Measurements from ENCODE around the gene C6orf132. TPM values are rescaled to one million over a fixed set of nuclear protein-coding genes. Genes with fewer than 3 reads are reported as not detected.

Gene C6orf132
- total and polyA plus RNA-seq, 2 experiments from 2014 or later: 3.2 to 5.2 TPM

- Histone ChIP-seq H3K4me1 (ENCODE audit: insufficient read depth) (peaks cover 35% of the 10 kb centered on the region), H3K9ac (peak overlapping the region; percentile 49), H3K9me2 (ENCODE audit: insufficient read depth) (no peaks in the 10 kb centered on the region), H2AFZ (no peak overlapping the region), H3F3A (ENCODE audit: insufficient read depth) (peaks cover 22% of the 10 kb centered on the region), H3K4me3 (peak overlapping the region; percentile 35), H3K9me3 (ENCODE audit: low read depth) (no peaks in the 10 kb centered on the region), H3K27me3 (replicated peaks; ENCODE audit: insufficient read depth) (no peaks in the 10 kb centered on the region), H3K36me3 (ENCODE audit: low read depth) (no peaks in the 10 kb centered on the region), H4K20me1 (ENCODE audit: insufficient read depth) (no peaks in the 10 kb centered on the region), H3K27ac (peak overlapping the region; percentile 54), H3K79me2 (ENCODE audit: insufficient read depth) (peaks cover 15% of the 10 kb centered on the region; the same call in 1 of the 2 replicates), H3K4me2 (ENCODE audit: unreplicated experiment) (peak overlapping the region; percentile 58)
- WGBS, 2 experiments (ENCODE audit: low coverage in 1 of 2, low lambda C conversion rate in 2 of 2, missing lambda C conversion rate in 2 of 2): 80 to 88% methylated on average over 7 of the region's 7 CpGs
- DNase-seq: no peak
- in situ Hi-C loops (cut with MboI): no loop called here
- TF ChIP-seq EZH2 (IDR thresholded peaks at IDR 0.05; ENCODE audit: insufficient read depth, poor library complexity, severe bottlenecking) (no peak), EZH2phosphoT487 (IDR thresholded peaks at IDR 0.05; ENCODE audit: insufficient read depth, low read depth) (no peak)
These were observed 5.1 kb downstream of the C6orf132 start for GRCh38 chr6:42137194-42137753.

GRCh38 chr6:42136508-42137193 is 5.8 kb downstream of the C6orf132 start:
- TF ChIP-seq EZH2 (IDR thresholded peaks at IDR 0.05; ENCODE audit: insufficient read depth, poor library complexity, severe bottlenecking) (no peak), EZH2phosphoT487 (IDR thresholded peaks at IDR 0.05; ENCODE audit: insufficient read depth, low read depth) (no peak)
- no peaks in the 10 kb centered on the region for H4K20me1 ChIP-seq (ENCODE audit: insufficient read depth)
- no peaks in the 10 kb centered on the region for H3K9me3 ChIP-seq (ENCODE audit: low read depth)
- H3K27me3 ChIP-seq (replicated peaks; ENCODE audit: insufficient read depth): no peaks in the 10 kb centered on the region
- peak overlapping the region; percentile 58 for H3K4me2 ChIP-seq (ENCODE audit: unreplicated experiment)
- peak; percentile 82 for DNase-seq
- H3K9ac ChIP-seq: peak overlapping the region; percentile 49
- peak overlapping the region; percentile 54 for H3K27ac ChIP-seq
- peaks cover 39% of the 10 kb centered on the region for H3K4me1 ChIP-seq (ENCODE audit: insufficient read depth)
- H2AFZ ChIP-seq: peak overlapping the region; percentile 40; the same call in 1 of the 2 replicates
- no peaks in the 10 kb centered on the region for H3K9me2 ChIP-seq (ENCODE audit: insufficient read depth)
- 28 to 35% methylated on average over 12 to 14 of the region's 14 CpGs for WGBS, 2 experiments (ENCODE audit: low coverage in 1 of 2, low lambda C conversion rate in 2 of 2, missing lambda C conversion rate in 2 of 2)
- peaks cover 15% of the 10 kb centered on the region; the same call in 1 of the 2 replicates for H3K79me2 ChIP-seq (ENCODE audit: insufficient read depth)
- peak overlapping the region; percentile 35 for H3K4me3 ChIP-seq
- H3F3A ChIP-seq (ENCODE audit: insufficient read depth): peaks cover 22% of the 10 kb centered on the region
- no peaks in the 10 kb centered on the region for H3K36me3 ChIP-seq (ENCODE audit: low read depth)
- in situ Hi-C loops (cut with MboI): no loop called here

- Histone ChIP-seq H2AFZ (no peak overlapping the region), H3K27me3 (replicated peaks; ENCODE audit: insufficient read depth) (no peaks in the 10 kb centered on the region), H3K4me3 (no peak overlapping the region), H4K20me1 (ENCODE audit: insufficient read depth) (no peaks in the 10 kb centered on the region), H3K9me3 (ENCODE audit: low read depth) (no peaks in the 10 kb centered on the region), H3K27ac (no peak overlapping the region), H3K4me1 (ENCODE audit: insufficient read depth) (peaks cover 37% of the 10 kb centered on the region), H3K79me2 (ENCODE audit: insufficient read depth) (peaks cover 19% of the 10 kb centered on the region; the same call in 1 of the 2 replicates), H3K36me3 (ENCODE audit: low read depth) (no peaks in the 10 kb centered on the region), H3F3A (ENCODE audit: insufficient read depth) (peaks cover 16% of the 10 kb centered on the region), H3K9ac (no peak overlapping the region), H3K4me2 (ENCODE audit: unreplicated experiment) (no peak overlapping the region), H3K9me2 (ENCODE audit: insufficient read depth) (no peaks in the 10 kb centered on the region)
- in situ Hi-C loops (cut with MboI): no loop called here
- WGBS, 2 experiments (ENCODE audit: low coverage in 1 of 2, low lambda C conversion rate in 2 of 2, missing lambda C conversion rate in 2 of 2): 68 to 73% methylated on average over 2 of the region's 2 CpGs
- DNase-seq: peak; percentile 40
- TF ChIP-seq EZH2 (IDR thresholded peaks at IDR 0.05; ENCODE audit: insufficient read depth, poor library complexity, severe bottlenecking): no peak
- no peak for TF ChIP-seq EZH2phosphoT487 (IDR thresholded peaks at IDR 0.05; ENCODE audit: insufficient read depth, low read depth)
These were observed 6.7 kb downstream of the C6orf132 start for GRCh38 chr6:42135722-42136121.

GRCh38 chr6:42135161-42135560 is 7.3 kb downstream of the C6orf132 start:
- H3K4me2 ChIP-seq (ENCODE audit: unreplicated experiment): no peak overlapping the region
- H3K79me2 ChIP-seq (ENCODE audit: insufficient read depth): peaks cover 22% of the 10 kb centered on the region; the same call in 1 of the 2 replicates
- DNase-seq: no peak
- H3K36me3 ChIP-seq (ENCODE audit: low read depth): no peaks in the 10 kb centered on the region
- WGBS, 2 experiments (ENCODE audit: low coverage in 1 of 2, low lambda C conversion rate in 2 of 2, missing lambda C conversion rate in 2 of 2): 91 to 94% methylated on average over 12 of the region's 12 CpGs
- no peak overlapping the region for H2AFZ ChIP-seq
- H3K4me1 ChIP-seq (ENCODE audit: insufficient read depth): peaks cover 32% of the 10 kb centered on the region
- no peaks in the 10 kb centered on the region for H4K20me1 ChIP-seq (ENCODE audit: insufficient read depth)
- no peaks in the 10 kb centered on the region for H3K27me3 ChIP-seq (replicated peaks; ENCODE audit: insufficient read depth)
- H3K4me3 ChIP-seq: no peak overlapping the region
- no peaks in the 10 kb centered on the region for H3K9me3 ChIP-seq (ENCODE audit: low read depth)
- H3K27ac ChIP-seq: no peak overlapping the region
- peaks cover 13% of the 10 kb centered on the region for H3F3A ChIP-seq (ENCODE audit: insufficient read depth)
- no peaks in the 10 kb centered on the region for H3K9me2 ChIP-seq (ENCODE audit: insufficient read depth)
- in situ Hi-C loops (cut with MboI): no loop called here
- TF ChIP-seq EZH2 (IDR thresholded peaks at IDR 0.05; ENCODE audit: insufficient read depth, poor library complexity, severe bottlenecking): no peak
- no peak for TF ChIP-seq EZH2phosphoT487 (IDR thresholded peaks at IDR 0.05; ENCODE audit: insufficient read depth, low read depth)
- no peak overlapping the region for H3K9ac ChIP-seq

All from GM23248 (cell line).